Panc1 (cell line): ENCODE data around the gene IFNA13. TPM values are rescaled to one million over a fixed set of nuclear protein-coding genes. Genes with fewer than 3 reads are reported as not detected.
A peak's percentile ranks its signal among the peaks of the same experiment; 100 is the strongest.

Experiments
- ATAC-seq: fragments of 200-7000 bp; cut with Tn5 transposase; 2 replicates; pipeline ENCODE4 v1.9.1; 2020; ENCODE audit warnings: mild to moderate bottlenecking, moderate library complexity
- BruUV-seq: library from RNA; stranded (reverse); fragments of 400-500 nt; replicated peaks from 2 replicates; lab custom pipeline; 2021; lab: Mats Ljungman, UMichigan
- CTCF ChIA-PET: fragments of 300-600 bp; sonication (Branson Sonifier 250); formaldehyde crosslinking; loops from one replicate; lab custom pipeline; 2022; ENCODE audit warnings: antibody characterized with exemption; lab: Charles Lee
- POLR2A ChIA-PET: fragments of 300-600 bp; sonication (Branson Sonifier 250); formaldehyde crosslinking; loops from one replicate; lab custom pipeline; 2022; ENCODE audit warnings: antibody characterized with exemption; lab: Charles Lee
- DNase-seq: peaks from one replicate; pipeline ENCODE4 v3.0.0-alpha.2; 2010; ENCODE audit warnings: low read depth, low spot score
- H3K27ac ChIP-seq: 2 replicates; pipeline ENCODE4 v1.5.1; 2011; ENCODE audit warnings: mild to moderate bottlenecking, low read length, inconsistent platforms
- H3K27me3 ChIP-seq: fragments of 200-500 bp; sonication (Bioruptor generic); 2 replicates; pipeline ENCODE4 v1.6.0; 2014; ENCODE audit warnings: low read length, inconsistent platforms; ENCODE audit not compliant: control insufficient read depth, insufficient read depth
- H3K36me3 ChIP-seq: fragments of 200-500 bp; sonication (Bioruptor generic); 2 replicates; pipeline ENCODE4 v1.5.1; 2014; ENCODE audit warnings: inconsistent platforms, mild to moderate bottlenecking, low read length, moderate library complexity; ENCODE audit not compliant: control insufficient read depth, insufficient read depth
- H3K4me1 ChIP-seq: 2 replicates; pipeline ENCODE4 v1.5.1; 2011; ENCODE audit warnings: inconsistent platforms, mild to moderate bottlenecking, low read length, moderate library complexity; ENCODE audit not compliant: control insufficient read depth, insufficient read depth
- H3K4me3 ChIP-seq, 2 experiments: 2 replicates each; pipeline ENCODE4 v1.5.1; 2011 to 2012; ENCODE audit warnings: low read depth in 2 of 2, low read length in 2 of 2, mild to moderate bottlenecking in 2 of 2, inconsistent platforms in 1 of 2, moderate library complexity in 1 of 2
- H3K9me3 ChIP-seq: fragments of 200-500 bp; sonication (Bioruptor generic); 2 replicates; pipeline ENCODE4 v1.5.1; 2014; ENCODE audit warnings: low read depth, mild to moderate bottlenecking, inconsistent platforms, low read length, moderate library complexity; ENCODE audit not compliant: control insufficient read depth, insufficient read depth
- REST ChIP-seq, 2 experiments: IDR thresholded peaks; 2 replicates each; pipeline ENCODE4 v1.6.1; 2011 to 2012; ENCODE audit warnings: low read depth in 2 of 2, control low read depth in 1 of 2, low read length in 1 of 2, mild to moderate bottlenecking in 1 of 2, moderate library complexity in 1 of 2; ENCODE audit not compliant: insufficient read depth in 1 of 2
- SIN3A ChIP-seq: IDR thresholded peaks from 2 replicates; pipeline ENCODE4 v1.6.1; 2012; ENCODE audit warnings: low read depth, mild to moderate bottlenecking, low read length, moderate library complexity, borderline replicate concordance; ENCODE audit not compliant: insufficient read depth
- TCF7L2 ChIP-seq: IDR thresholded peaks from 2 replicates; pipeline ENCODE4 v1.6.1; 2011; ENCODE audit warnings: mild to moderate bottlenecking, low read depth, low read length, inconsistent platforms
- in situ Hi-C: cut with HindIII; loops from 2 replicates; pipeline ENCODE4 v1.10.0; 2016; ENCODE audit warnings: low sequenced_read_pairs, low pct_unique_long_range_greater_than_20kb
- intact Hi-C: fragments of 100-400 bp; cut with micrococcal nuclease; formaldehyde crosslinking; loops from one replicate; pipeline ENCODE4 v1.10.0; 2022; ENCODE audit not compliant: unreplicated experiment
- total RNA-seq: library from RNA; stranded (reverse); gene quantifications from one replicate; pipeline ENCODE4 v1.2.1, GENCODE V29; 2021; ENCODE audit not compliant: unreplicated experiment
- TF ChIP-seq, protein P1 (sequence below): fragments of 450-650 bp; IDR thresholded peaks from 2 replicates; pipeline ENCODE4 v1.5.1; 2017; ENCODE audit warnings: mild to moderate bottlenecking

The IFNA13 gene
- total RNA-seq, 1 experiment from 2014 or later: not detected

DNA sequence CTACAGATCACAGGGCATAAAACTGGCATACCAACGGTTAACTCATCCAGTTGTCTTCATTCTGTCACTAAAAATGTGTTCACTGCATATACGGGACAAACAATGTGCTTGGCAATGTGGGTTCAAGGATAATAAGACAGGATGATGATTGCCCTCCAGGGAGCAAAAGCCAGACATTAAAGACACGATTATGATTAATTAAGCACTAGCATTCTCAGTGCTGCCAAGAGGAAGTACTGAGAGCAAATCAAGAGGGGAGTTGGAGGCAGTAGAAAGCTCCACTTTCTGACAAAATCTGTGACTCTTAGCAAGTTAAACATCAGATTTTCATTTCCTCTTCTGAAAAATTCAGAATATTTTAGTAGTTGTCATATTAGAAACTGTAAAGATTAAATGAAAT, 32.1 kb upstream of the IFNA13 start (continued):
- TF ChIP-seq SIN3A: no peak

DNA sequence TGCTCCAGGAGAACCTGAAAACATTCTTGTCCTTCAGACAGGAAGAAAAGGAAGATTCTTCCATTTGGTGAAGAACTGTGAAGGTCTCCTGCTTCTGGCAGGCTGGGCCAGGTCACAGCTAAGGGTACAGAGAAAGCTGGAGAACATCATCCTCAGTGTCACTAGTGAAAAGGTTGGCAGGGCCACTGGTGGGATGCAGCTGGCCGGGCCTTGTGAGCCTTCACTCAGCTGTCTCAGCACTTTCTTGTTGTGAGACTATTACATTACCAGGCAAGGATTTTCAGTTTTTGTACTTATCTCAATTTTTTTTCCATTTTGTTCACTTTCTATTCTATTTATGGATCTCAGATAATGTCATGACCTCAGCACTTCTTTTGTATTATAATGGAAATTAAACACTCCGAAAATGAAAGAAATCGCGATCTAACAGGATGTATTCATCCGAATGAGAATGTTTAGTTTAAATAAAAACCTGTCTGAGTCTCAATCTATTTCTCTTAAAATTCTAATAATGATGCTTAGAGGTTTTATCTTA, 31.2 kb upstream of the IFNA13 start:
- POLR2A ChIA-PET: no interaction called here
- ATAC-seq (no peak), DNase-seq (no peak)
- Histone ChIP-seq H3K27ac (no peak overlapping the region), H3K27me3 (no peaks in the 10 kb centered on the region), H3K9me3 (no peaks in the 10 kb centered on the region), H3K4me3 (no peak overlapping the region), H3K4me1 (no peaks in the 10 kb centered on the region), H3K36me3 (no peaks in the 10 kb centered on the region; the same call in 1 of the 2 replicates)
- in situ Hi-C loops: no loop called here
- TF ChIP-seq SIN3A (no peak), TCF7L2 (no peak), REST (IDR thresholded peaks at IDR 0.05; ENCODE audit: insufficient read depth in 1 of 2, low read depth in 2 of 2, low read length in 1 of 2) (no peak)
- TF ChIP-seq, protein P1, sequence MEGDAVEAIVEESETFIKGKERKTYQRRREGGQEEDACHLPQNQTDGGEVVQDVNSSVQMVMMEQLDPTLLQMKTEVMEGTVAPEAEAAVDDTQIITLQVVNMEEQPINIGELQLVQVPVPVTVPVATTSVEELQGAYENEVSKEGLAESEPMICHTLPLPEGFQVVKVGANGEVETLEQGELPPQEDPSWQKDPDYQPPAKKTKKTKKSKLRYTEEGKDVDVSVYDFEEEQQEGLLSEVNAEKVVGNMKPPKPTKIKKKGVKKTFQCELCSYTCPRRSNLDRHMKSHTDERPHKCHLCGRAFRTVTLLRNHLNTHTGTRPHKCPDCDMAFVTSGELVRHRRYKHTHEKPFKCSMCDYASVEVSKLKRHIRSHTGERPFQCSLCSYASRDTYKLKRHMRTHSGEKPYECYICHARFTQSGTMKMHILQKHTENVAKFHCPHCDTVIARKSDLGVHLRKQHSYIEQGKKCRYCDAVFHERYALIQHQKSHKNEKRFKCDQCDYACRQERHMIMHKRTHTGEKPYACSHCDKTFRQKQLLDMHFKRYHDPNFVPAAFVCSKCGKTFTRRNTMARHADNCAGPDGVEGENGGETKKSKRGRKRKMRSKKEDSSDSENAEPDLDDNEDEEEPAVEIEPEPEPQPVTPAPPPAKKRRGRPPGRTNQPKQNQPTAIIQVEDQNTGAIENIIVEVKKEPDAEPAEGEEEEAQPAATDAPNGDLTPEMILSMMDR: no peak
- no TSS peak for BruUV-seq
- intact Hi-C loops: loop anchor here (5.0 kb wide), 1 partner anchor 72 kb away; no protein-coding TSS in a partner anchor
- CTCF ChIA-PET: no interaction called here

- Histone ChIP-seq H3K4me1 (no peaks in the 10 kb centered on the region), H3K36me3 (no peaks in the 10 kb centered on the region), H3K4me3 (peak overlapping the region; percentile 48 to 55), H3K27me3 (no peaks in the 10 kb centered on the region), H3K27ac (no peak overlapping the region), H3K9me3 (no peaks in the 10 kb centered on the region)
- ATAC-seq (peak; percentile 90), DNase-seq (no peak)
- CTCF ChIA-PET: interaction anchor here (0.6 to 1.6 kb wide), 4 partner anchors 10 to 985 kb away, joined by 3 to 14 read pairs (median 3); no protein-coding TSS in a partner anchor
- intact Hi-C loops (loop anchor here (5.0 kb wide), 1 partner anchor 69 kb away; no protein-coding TSS in a partner anchor), in situ Hi-C loops (no loop called here)
- no TSS peak for BruUV-seq
- TF ChIP-seq, protein P1: peak; percentile 79
- no peak for TF ChIP-seq REST (IDR thresholded peaks at IDR 0.05; ENCODE audit: insufficient read depth in 1 of 2, low read depth in 2 of 2, low read length in 1 of 2)
- POLR2A ChIA-PET: interaction anchor here (0.5 kb wide), 1 partner anchor 64 kb away, joined by 5 read pairs; no protein-coding TSS in a partner anchor
Measured at GRCh38 chr9:21395778-21396717, 28.2 kb upstream of the IFNA13 start.
